ENCODE data around the gene FBXO21. TPM values are rescaled to one million over a fixed set of nuclear protein-coding genes. Genes with fewer than 3 reads are reported as not detected.

Gene FBXO21
- 149 TPM for total RNA-seq

GRCh38 chr12:117190210-117190781 is at the start of gene FBXO21:
FBXO21 (minus strand) TSS chr12:117190470; CDS start chr12:117190456, 14 bp downstream.

Other genes starting within 250 kb of the FBXO21 start
- 4.7 TPM for gene TESC, start 91.1 kb downstream of the FBXO21 start, total RNA-seq
- gene NOS1, start 171.2 kb upstream of the FBXO21 start, total RNA-seq, result 4.4 TPM